CD14-positive monocyte (primary cell): ENCODE results near the gene PLXND1. TPM values are rescaled to one million over a fixed set of nuclear protein-coding genes. Genes with fewer than 3 reads are reported as not detected.

Experiments
- DNase-seq, 3 donors: peaks; one replicate each; pipeline ENCODE4 v3.0.0-alpha.2; 2011 to 2022
- H2AFZ ChIP-seq: 2 replicates; pipeline ENCODE4 v1.6.0; 2012; ENCODE audit warnings: mild to moderate bottlenecking, low read depth, low read length, inconsistent platforms; ENCODE audit not compliant: insufficient read depth, poor library complexity, severe bottlenecking
- H3K27ac ChIP-seq, 2 donors: 1 replicate in 1 of 2; 2 replicates in 1 of 2; pipeline ENCODE4 v1.5.1; 2012 to 2013; ENCODE audit warnings: low read length in 2 of 2, control low read depth in 1 of 2, inconsistent platforms in 1 of 2, low read depth in 1 of 2, mild to moderate bottlenecking in 1 of 2
- H3K27me3 ChIP-seq, 2 donors: one replicate each; pipeline versions ENCODE4 v1.6.0 to v1.6.1; 2011 to 2013; ENCODE audit warnings: low read length in 2 of 2; ENCODE audit not compliant: control insufficient read depth in 2 of 2, insufficient read depth in 2 of 2
- H3K36me3 ChIP-seq, 2 donors: replicated peaks in 1 of 2; 1 replicate in 1 of 2; 2 replicates in 1 of 2; pipeline versions ENCODE4 v1.5.1 to v1.6.1; 2012 to 2013; ENCODE audit warnings: low read length in 2 of 2, control low read depth in 1 of 2, inconsistent platforms in 1 of 2, mild to moderate bottlenecking in 1 of 2; ENCODE audit not compliant: insufficient read depth in 2 of 2, control insufficient read depth in 1 of 2
- H3K4me1 ChIP-seq, 2 donors: 1 replicate in 1 of 2; 2 replicates in 1 of 2; pipeline versions ENCODE4 v1.5.1 to v1.6.1; 2012 to 2013; ENCODE audit warnings: low read length in 2 of 2, control low read depth in 1 of 2, inconsistent platforms in 1 of 2, mild to moderate bottlenecking in 1 of 2, moderate library complexity in 1 of 2; ENCODE audit not compliant: insufficient read depth in 2 of 2, control insufficient read depth in 1 of 2
- H3K4me2 ChIP-seq: replicated peaks from 2 replicates; pipeline ENCODE3; 2012; ENCODE audit warnings: low read length, moderate library complexity, mild to moderate bottlenecking; ENCODE audit not compliant: poor library complexity, severe bottlenecking; ENCODE audit errors: extremely low read depth
- H3K4me3 ChIP-seq, 3 experiments: fragments of 200-600 bp in 1 of 3; sonication (generic) in 1 of 3; replicated peaks in 1 of 3; 1 replicate in 2 of 3; 2 replicates in 1 of 3; pipeline ENCODE4 v1.5.1; 2011 to 2013; ENCODE audit warnings: low read length in 3 of 3, mild to moderate bottlenecking in 3 of 3, control low read depth in 2 of 3, low read depth in 2 of 3, inconsistent platforms in 1 of 3, moderate library complexity in 1 of 3
- H3K79me2 ChIP-seq: 2 replicates; pipeline ENCODE4 v1.6.0; 2012; ENCODE audit warnings: mild to moderate bottlenecking, control low read depth, inconsistent platforms, low read length, moderate library complexity; ENCODE audit not compliant: insufficient read depth
- H3K9ac ChIP-seq: 2 replicates; pipeline ENCODE4 v1.6.0; 2017; ENCODE audit warnings: low read length, mild to moderate bottlenecking; ENCODE audit not compliant: insufficient read depth, poor library complexity, severe bottlenecking
- H3K9me3 ChIP-seq, 2 donors: replicated peaks in 1 of 2; 1 replicate in 1 of 2; 2 replicates in 1 of 2; pipeline versions ENCODE4 v1.5.1 to v1.6.1; 2012 to 2013; ENCODE audit warnings: low read length in 2 of 2, control low read depth in 1 of 2; ENCODE audit not compliant: control insufficient read depth in 1 of 2, insufficient read depth in 1 of 2
- H4K20me1 ChIP-seq: 2 replicates; pipeline ENCODE4 v1.6.0; 2012; ENCODE audit warnings: mild to moderate bottlenecking, low read length, control low read depth, moderate library complexity; ENCODE audit not compliant: insufficient read depth
- H3K27ac Mint-ChIP-seq, 7 donors: one replicate each; pipeline ENCODE4 v1.8.0; 2020; ENCODE audit warnings: mild to moderate bottlenecking in 7 of 7, mixed read lengths in 7 of 7, moderate library complexity in 6 of 7, inconsistent platforms in 2 of 7
- H3K27me3 Mint-ChIP-seq, 3 donors: one replicate each; pipeline ENCODE4 v1.8.0; 2021 to 2022; ENCODE audit warnings: low read depth in 3 of 3, mild to moderate bottlenecking in 3 of 3, mixed read lengths in 3 of 3, moderate library complexity in 3 of 3, inconsistent platforms in 1 of 3
- H3K36me3 Mint-ChIP-seq, 2 donors: one replicate each; pipeline ENCODE4 v1.8.0; 2020; ENCODE audit warnings: mixed read lengths in 2 of 2, inconsistent platforms in 1 of 2, mild to moderate bottlenecking in 1 of 2
- H3K4me1 Mint-ChIP-seq: one replicate; pipeline ENCODE4 v1.8.0; 2020; ENCODE audit warnings: mild to moderate bottlenecking, mixed read lengths
- H3K4me3 Mint-ChIP-seq, 2 donors: one replicate each; pipeline ENCODE4 v1.8.0; 2020; ENCODE audit warnings: mild to moderate bottlenecking in 2 of 2, mixed read lengths in 2 of 2, moderate library complexity in 1 of 2
- H3K9me3 Mint-ChIP-seq, 7 donors: one replicate each; pipeline ENCODE4 v1.8.0; 2020 to 2022; ENCODE audit warnings: mixed read lengths in 7 of 7, mild to moderate bottlenecking in 6 of 7, moderate library complexity in 6 of 7, inconsistent platforms in 2 of 7
- CTCF ChIP-seq: fragments of 200-600 bp; IDR thresholded peaks from one replicate; pipeline ENCODE4 v1.8.0; 2022; ENCODE audit warnings: antibody characterized with exemption, mild to moderate bottlenecking
- WGBS: methylation state at CpG from one replicate; pipeline ENCODE4 v1.1.5; 2013; ENCODE audit warnings: missing lambda C conversion rate; ENCODE audit not compliant: insufficient coverage; 5-methylcytosine and 5-hydroxymethylcytosine counted together
- intact Hi-C, 2 donors: fragments of 100-400 bp; cut with micrococcal nuclease; formaldehyde crosslinking; loops; one replicate each; pipeline versions ENCODE4 v1.15.0 to v1.15.1; 2023
- polyA plus RNA-seq, 3 donors: library from polyadenylated mRNA; depleted of rRNA in 1 of 3; unstranded in 2 of 3; stranded (reverse) in 1 of 3; fragments of 300-500 nt in 2 of 3; fragments of >200 nt in 1 of 3; fragmentation: Illumina TruSeq in 2 of 3; gene quantifications; 1 replicate in 2 of 3; 2 replicates in 1 of 3; pipeline ENCODE4 v1.2.3, GENCODE V29; 2012 to 2021

PLXND1 gene
- polyA plus RNA-seq, 3 donors, result 7.1 to 170 (median 9.9) TPM

GRCh38 chr3:129597087-129597999 lies 9.1 kb downstream of the PLXND1 start:
- Histone ChIP-seq H3K79me2 (peaks cover 95% of the 10 kb centered on the region), H4K20me1 (peaks cover 79% of the 10 kb centered on the region), H3K4me3 (peak overlapping the region in 1 of 3 experiments; percentile 41), H3K36me3 (peaks cover 0 to 16% of the 10 kb centered on the region in 2 donors), H3K4me1 (peaks cover 96 to 100% of the 10 kb centered on the region in 2 donors), H3K9ac (peak overlapping the region; percentile 35), H2AFZ (peak overlapping the region; percentile 15), H3K27me3 (no peaks in the 10 kb centered on the region), H3K9me3 (no peaks in the 10 kb centered on the region), H3K27ac (peak overlapping the region; percentile 60 to 90), H3K4me2 (peak overlapping the region; percentile 56)
- no peak for DNase-seq
- peaks cover 17 to 38% of the 10 kb centered on the region in 2 donors for H3K36me3 Mint-ChIP-seq
- TF ChIP-seq CTCF, result no peak
- H3K4me3 Mint-ChIP-seq, result peak overlapping the region; percentile 50 to 71
- 28% methylated on average over 23 of the region's 31 CpGs for WGBS
- H3K4me1 Mint-ChIP-seq, result peaks cover 93% of the 10 kb centered on the region
- H3K27me3 Mint-ChIP-seq, result peaks cover 0 to 2% (median 0%) of the 10 kb centered on the region in 3 donors
- H3K27ac Mint-ChIP-seq, result peak overlapping the region; percentile 60 to 85 (median 83)
- intact Hi-C loops, result loop anchor here in 1 of 2 donors (5.0 kb wide), 1 partner anchor 70 kb away; the partner anchor contains the start of gene RHO
- H3K9me3 Mint-ChIP-seq, result peaks cover 0 to 6% (median 0%) of the 10 kb centered on the region in 7 donors

DNA sequence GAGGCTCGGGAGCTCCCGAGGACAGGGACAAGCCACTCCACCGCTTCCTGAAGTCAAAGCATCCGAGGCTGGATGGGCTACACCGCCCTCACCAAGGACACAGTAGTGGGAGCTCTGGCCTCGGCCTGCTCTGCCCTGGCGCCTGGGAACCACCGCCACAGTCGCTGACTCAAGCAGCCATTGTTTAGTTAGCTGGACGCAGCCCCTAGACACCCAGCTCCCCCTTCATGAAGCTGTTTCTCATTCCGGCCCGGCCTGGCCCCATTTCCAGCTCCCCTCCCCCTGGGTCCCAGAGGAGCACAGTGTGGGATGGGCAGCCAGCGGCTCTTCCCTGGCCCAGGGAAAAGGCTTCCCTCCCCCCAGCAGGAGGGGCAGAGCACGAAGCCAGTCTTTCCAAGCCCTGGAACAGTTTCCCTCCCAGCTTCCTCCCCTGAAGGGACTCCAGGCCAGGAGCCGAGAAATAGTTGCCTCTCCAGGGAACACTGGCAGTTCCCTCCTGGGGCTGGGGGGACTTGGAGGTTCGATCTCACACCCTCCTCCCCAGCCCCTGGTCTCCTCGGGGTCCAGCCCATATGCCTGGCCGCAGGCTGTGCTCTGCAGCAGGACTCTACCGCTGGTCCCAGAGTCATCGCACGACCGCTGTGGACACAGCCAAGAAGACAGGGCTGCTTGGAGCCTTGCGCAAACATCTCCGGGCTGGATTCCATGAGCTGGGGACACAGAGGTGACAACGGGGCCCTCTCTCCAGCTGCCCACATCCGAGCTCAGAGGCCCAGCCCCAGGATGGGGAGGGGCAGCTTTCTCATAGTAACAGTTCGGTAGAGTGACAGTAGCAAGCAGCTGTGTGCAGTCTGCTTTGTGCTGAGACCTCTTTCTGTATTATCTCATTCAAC lies 10.0 kb downstream of the PLXND1 start:
- H3K27me3 Mint-ChIP-seq, result peaks cover 0 to 2% (median 0%) of the 10 kb centered on the region in 3 donors
- 34% methylated on average over 24 of the region's 27 CpGs for WGBS
- H3K4me3 Mint-ChIP-seq, result peak overlapping the region; percentile 50 to 71
- peak overlapping the region; percentile 60 to 90 for H3K27ac ChIP-seq
- H3K27me3 ChIP-seq, result no peaks in the 10 kb centered on the region
- no peak for TF ChIP-seq CTCF
- H3K9ac ChIP-seq, result peak overlapping the region; percentile 35
- peak overlapping the region; percentile 60 to 85 (median 83) for H3K27ac Mint-ChIP-seq
- H3K79me2 ChIP-seq, result peaks cover 95% of the 10 kb centered on the region
- peak overlapping the region; percentile 56 for H3K4me2 ChIP-seq
- peak; percentile 67 to 78 (median 69) for DNase-seq
- peak overlapping the region in 1 of 3 experiments; percentile 41 for H3K4me3 ChIP-seq
- H3K36me3 Mint-ChIP-seq, result peaks cover 11 to 36% of the 10 kb centered on the region in 2 donors
- H3K9me3 ChIP-seq, result no peaks in the 10 kb centered on the region
- H3K4me1 Mint-ChIP-seq, result peaks cover 93% of the 10 kb centered on the region
- peaks cover 76% of the 10 kb centered on the region for H4K20me1 ChIP-seq
- intact Hi-C loops, result loop anchor here in 1 of 2 donors (5.0 kb wide), 1 partner anchor 69 kb away; the partner anchor contains the start of gene RHO
- peaks cover 97 to 100% of the 10 kb centered on the region in 2 donors for H3K4me1 ChIP-seq
- peak overlapping the region; percentile 15 for H2AFZ ChIP-seq
- peaks cover 0 to 6% (median 0%) of the 10 kb centered on the region in 7 donors for H3K9me3 Mint-ChIP-seq
- H3K36me3 ChIP-seq, result peaks cover 0 to 7% of the 10 kb centered on the region in 2 donors
